NCI-H510A (cell line): ENCODE measurements around the gene PPCDC.

Experiments
- DNase-seq: peaks from one replicate; lab custom pipeline; 2025; lab: John Stamatoyannopoulos, UW

The PPCDC gene

GRCh38 chr15:75023181-75023871 lies at the start of gene PPCDC:
TSS of gene PPCDC (plus strand) at chr15:75023590. CDS start at chr15:75028319, 4,729 bp downstream.
- peak; percentile 71 for DNase-seq

- no peak for DNase-seq
Observed at GRCh38 chr15:74976159-74976558, 47.2 kb upstream of the PPCDC start.

GRCh38 chr15:74977599-74977998 lies 45.8 kb upstream of the PPCDC start:
- no peak for DNase-seq

DNA sequence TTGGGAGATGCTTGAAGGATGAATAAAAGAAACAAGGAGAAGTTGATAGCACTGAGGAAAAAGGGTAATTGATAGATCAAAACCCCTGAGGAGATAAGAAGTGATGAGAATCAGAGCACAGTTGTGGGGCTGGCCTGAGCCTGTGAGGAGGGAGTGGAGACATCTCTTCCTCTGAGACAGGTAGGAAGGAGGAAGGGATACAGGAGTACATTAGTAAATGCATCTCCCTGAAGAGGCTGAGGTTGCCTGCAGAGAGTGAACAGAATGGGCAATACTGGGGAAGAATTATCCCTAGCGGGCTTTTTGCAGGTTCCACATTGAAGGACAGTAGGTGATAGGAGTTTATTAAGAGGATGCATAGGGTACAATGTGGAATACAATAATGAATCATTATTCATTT lies 45.3 kb upstream of the PPCDC start:
- DNase-seq: no peak

DNA sequence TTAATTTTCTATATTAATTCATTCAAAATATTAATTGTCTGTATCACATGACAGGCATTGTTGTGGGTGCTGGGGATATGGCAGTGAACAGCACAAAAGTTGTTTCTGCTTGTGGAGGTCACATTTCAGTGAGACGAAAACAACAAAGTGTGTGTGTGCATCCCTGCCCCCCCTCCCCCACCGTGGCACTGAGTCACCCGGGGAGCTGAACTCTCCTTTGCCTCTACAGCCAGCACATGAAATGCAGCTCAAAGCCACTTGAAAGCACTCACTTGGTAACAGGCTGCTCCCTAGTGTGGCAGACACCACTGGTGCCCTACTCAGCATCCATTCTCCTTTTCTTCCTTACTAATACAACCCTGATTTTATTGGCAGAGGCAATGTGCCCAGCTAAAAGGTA lies 44.9 kb upstream of the PPCDC start:
- no peak for DNase-seq

DNA sequence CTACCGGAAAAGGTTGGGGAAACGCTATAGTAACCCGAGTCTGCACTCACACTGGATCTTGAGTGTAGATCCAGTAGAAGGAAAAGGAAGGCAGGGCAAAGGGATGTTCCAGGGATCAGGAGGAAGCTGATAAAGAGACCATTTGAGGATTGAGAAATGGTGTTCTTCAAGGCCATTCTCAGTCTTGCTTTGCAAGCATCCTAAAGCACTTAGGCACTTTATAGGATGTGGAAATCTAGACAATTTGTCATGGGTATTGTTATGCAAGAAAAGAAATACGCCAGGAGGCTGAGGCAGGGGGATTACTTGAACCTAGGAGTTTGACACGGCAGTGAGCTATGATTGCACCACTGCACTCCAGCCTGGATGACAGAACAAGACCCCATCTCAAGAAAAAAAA lies 41.2 kb upstream of the PPCDC start:
- DNase-seq: no peak

DNA sequence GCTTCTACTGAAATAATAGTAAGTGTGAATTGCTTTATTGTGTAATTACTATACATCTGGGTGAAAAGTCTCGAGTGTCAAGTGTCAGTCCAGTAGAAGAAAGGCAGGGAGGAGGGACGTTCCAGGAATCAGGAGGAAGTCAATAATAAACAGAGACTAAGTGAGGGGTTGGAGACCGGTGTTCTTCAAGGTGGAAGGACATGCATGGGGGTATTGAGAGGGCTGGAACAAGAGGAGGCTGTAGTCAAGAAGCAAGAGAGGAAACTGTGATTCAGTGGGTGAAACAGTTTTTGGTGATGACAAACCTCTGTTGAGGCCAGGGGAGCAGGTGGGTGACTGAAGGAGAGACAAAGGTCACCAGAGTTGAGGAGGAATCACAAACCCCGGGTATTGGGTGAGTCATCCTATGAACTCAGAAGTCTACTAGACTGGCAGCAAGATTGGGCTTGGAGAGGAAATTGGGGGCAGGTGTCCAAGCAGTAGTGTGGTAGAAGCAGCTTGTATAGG lies 39.6 kb upstream of the PPCDC start:
- DNase-seq: no peak

DNA sequence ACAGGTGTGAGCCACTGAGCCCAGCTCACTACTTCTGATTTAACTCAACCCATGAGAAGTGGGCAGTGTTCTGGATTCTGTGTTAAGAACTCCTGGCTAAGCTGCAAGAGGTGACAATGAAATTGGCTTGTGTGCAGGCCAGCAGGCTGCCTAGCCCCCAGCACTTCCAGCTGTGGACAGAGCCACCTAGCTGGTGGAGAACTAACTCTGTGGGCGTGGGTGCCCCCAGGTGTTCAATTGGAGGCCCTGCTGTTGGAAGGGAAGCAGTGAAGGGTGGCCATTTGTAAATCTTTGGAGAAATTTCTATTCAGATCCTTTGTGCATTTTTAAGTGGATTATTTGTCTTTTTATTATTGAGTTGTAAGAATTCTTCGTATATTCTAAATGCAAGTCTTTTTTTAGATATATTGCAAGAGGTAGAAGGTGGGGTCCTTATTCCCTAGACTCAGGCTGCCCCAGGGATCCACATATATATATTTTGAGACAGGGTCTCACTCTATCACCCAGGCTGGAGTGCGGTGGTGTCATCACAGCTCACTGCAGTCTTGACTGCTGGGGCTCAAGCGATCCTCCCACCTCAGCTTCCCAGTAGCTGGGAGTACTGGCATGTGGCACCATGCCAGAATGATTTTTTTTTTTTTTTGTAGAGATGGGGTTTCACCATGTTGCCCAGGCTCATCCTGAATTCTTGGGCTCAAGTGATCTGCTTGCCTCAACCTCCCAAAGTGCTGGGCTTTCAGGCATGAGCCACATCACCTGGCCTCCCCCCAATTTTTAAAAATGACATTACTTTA lies 35.2 kb upstream of the PPCDC start:
- peak; percentile 8 for DNase-seq

- no peak for DNase-seq
Observed at GRCh38 chr15:74989527-74989926, 33.9 kb upstream of the PPCDC start.

- no peak for DNase-seq
Observed at GRCh38 chr15:74992619-74993018, 30.8 kb upstream of the PPCDC start.

GRCh38 chr15:74994236-74994635 lies 29.2 kb upstream of the PPCDC start:
- no peak for DNase-seq

GRCh38 chr15:74994685-74995084 lies 28.7 kb upstream of the PPCDC start:
- DNase-seq: no peak

GRCh38 chr15:74995182-74995778 lies 28.1 kb upstream of the PPCDC start, which contains the start of gene SCAMP5:
TSS of gene SCAMP5 (plus strand) at chr15:74995563. CDS start at chr15:75011840, 16,277 bp downstream.
- DNase-seq: peak; percentile 95

DNA sequence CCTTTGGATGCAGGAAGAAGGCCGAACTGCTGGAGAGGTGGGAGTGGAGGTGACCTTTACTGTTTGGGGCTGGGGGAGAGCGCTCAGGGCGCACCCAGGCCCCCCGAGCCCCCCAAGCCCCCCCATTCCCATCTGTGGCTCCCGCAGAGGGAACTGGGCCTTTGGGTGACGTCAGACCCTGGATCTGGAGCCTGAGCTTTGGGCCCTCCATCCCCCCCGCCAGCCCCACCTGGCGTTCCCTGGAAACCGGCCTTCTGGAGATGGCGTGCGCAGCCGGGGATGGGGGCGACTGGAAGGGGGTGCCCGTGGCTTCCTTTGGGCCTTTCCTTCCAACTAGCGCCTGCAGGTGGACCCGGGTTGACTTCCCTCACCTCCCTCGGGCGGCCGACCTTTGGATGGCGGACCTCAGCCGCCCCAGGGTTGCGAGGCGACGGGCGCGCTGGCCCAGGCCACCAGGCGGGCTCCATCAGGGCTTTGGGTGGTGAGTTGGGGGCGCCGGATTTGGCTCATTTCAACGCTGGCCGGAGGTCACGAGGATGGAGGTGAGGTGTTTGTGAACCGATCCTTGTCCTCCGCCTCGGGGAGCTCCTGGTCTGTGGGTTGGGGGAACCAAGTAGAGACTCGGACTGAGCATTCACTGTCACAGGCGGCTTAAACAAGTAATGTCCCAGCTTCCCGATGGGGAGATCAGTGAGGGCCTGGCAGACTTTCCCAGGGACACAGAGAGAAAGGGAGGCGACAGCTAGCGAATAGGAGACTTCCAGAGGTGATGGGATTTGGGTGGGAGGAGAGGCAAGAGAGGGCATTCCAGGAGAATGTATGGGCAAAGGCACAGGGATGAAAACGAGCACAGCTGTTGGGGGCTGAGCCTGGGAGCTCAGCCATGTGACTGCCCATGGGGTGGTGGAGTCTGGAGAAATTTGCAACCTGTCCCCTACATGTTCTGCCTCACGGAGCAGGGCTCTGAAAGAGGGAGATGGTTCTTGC lies 27.3 kb upstream of the PPCDC start:
- DNase-seq: peak; percentile 44

DNA sequence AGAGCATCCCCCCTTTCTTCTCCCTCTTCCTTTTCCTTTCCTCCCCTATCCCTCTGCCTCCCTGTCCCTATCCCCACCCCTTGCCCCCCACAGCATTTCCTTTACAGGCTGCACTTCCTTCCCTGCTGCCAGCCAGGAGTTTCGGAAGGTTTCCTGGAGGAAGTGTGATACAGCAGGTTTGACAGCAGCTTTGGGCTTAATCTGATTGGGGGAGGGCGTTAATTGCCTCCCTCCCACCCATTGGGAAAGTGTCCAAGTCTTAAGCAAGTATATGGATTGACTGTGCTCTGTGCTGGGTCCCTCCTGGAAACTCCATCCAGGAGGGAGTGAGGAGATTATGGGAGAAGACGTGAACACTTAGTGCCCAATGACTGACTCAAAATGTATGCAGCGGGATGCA lies 26.2 kb upstream of the PPCDC start:
- no peak for DNase-seq

- DNase-seq: no peak
Observed at GRCh38 chr15:74997543-74997942, 25.8 kb upstream of the PPCDC start.

GRCh38 chr15:75001310-75001709 lies 22.1 kb upstream of the PPCDC start:
- DNase-seq: no peak

DNA sequence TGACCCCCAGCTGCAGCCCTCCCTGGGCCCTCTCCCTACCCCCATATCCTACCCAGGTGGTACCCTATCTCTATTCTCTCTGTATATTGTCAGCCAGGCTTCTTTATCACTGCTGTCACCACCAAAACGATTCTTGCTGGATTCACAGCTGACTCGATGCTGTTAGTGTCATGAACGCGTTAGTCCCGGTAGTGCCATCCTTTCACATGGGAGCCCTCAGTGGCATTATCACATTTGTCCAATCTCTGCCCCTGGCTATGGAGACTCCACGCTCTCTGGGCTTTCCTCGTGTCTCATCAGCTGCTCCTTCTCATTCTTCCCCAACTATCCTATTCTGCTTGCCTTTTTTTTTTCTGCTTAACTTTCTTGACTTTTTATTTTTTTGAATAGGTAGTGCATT lies 21.0 kb upstream of the PPCDC start:
- no peak for DNase-seq

- no peak for DNase-seq
Observed at GRCh38 chr15:75007216-75007615, 16.2 kb upstream of the PPCDC start.

- DNase-seq: no peak
Observed at GRCh38 chr15:75008221-75008625, 15.2 kb upstream of the PPCDC start.

DNA sequence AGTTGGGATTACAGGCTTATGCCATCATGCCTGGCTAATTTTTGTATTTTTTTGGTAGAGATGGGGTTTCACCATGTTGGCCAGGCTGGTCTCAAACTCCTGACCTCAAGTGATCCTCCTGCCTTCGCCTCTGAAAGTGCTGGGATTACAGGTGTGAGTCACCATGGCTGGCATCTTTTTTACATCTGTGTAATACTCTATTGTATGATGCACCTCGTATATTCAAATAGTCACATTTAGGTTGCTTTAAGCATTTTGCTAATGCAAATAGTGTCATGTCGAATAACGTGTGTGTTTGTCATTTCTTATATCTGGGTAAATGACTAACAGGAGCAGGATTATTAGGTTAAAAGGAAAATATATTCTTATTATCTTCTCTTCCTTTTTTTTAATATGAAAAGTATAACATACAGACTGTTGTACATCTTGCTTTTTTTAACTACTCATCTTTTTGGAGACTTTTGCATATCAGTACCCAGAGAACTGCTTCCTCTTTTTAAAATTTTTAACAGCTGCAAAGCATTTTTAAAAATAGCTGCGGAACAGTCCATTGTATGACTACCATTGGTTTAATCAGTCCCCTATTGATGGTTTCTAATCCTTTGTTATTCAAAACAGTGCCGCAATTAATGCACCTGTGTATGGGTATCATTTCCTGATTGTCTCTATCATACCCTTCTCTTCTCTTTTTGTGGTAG lies 14.6 kb upstream of the PPCDC start:
- no peak for DNase-seq
